ENCODE data around the gene OSTF1. TPM values are rescaled to one million over a fixed set of nuclear protein-coding genes. Genes with fewer than 3 reads are reported as not detected.

OSTF1 gene
- total RNA-seq, 1 donor from 2014 or later = 21.8 TPM

GRCh38 chr9:75047506-75047905, 40.8 kb upstream of the OSTF1 start:
- Mint-ChIP-seq H3K9me3 (ENCODE audit: unreplicated experiment) (no peaks in the 10 kb centered on the region), H3K27me3 (ENCODE audit: unreplicated experiment) (peaks cover 34% of the 10 kb centered on the region), H3K36me3 (ENCODE audit: unreplicated experiment) (no peaks in the 10 kb centered on the region), H3K4me3 (ENCODE audit: unreplicated experiment) (no peak overlapping the region), H3K4me1 (ENCODE audit: unreplicated experiment) (no peaks in the 10 kb centered on the region), H3K27ac (ENCODE audit: unreplicated experiment) (no peak overlapping the region)
- no peak for DNase-seq (ENCODE audit: extremely low spot score, unreplicated experiment)
- TF ChIP-seq, protein P1, sequence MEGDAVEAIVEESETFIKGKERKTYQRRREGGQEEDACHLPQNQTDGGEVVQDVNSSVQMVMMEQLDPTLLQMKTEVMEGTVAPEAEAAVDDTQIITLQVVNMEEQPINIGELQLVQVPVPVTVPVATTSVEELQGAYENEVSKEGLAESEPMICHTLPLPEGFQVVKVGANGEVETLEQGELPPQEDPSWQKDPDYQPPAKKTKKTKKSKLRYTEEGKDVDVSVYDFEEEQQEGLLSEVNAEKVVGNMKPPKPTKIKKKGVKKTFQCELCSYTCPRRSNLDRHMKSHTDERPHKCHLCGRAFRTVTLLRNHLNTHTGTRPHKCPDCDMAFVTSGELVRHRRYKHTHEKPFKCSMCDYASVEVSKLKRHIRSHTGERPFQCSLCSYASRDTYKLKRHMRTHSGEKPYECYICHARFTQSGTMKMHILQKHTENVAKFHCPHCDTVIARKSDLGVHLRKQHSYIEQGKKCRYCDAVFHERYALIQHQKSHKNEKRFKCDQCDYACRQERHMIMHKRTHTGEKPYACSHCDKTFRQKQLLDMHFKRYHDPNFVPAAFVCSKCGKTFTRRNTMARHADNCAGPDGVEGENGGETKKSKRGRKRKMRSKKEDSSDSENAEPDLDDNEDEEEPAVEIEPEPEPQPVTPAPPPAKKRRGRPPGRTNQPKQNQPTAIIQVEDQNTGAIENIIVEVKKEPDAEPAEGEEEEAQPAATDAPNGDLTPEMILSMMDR (IDR thresholded peaks at IDR 0.05) = no peak

GRCh38 chr9:75051285-75051684, 37.0 kb upstream of the OSTF1 start:
- no peaks in the 10 kb centered on the region for H3K4me1 Mint-ChIP-seq (ENCODE audit: unreplicated experiment)
- no peaks in the 10 kb centered on the region for H3K9me3 Mint-ChIP-seq (ENCODE audit: unreplicated experiment)
- H3K27me3 Mint-ChIP-seq (ENCODE audit: unreplicated experiment) = peaks cover 13% of the 10 kb centered on the region
- TF ChIP-seq, protein P1 (IDR thresholded peaks at IDR 0.05) = no peak
- H3K27ac Mint-ChIP-seq (ENCODE audit: unreplicated experiment) = no peak overlapping the region
- no peak for DNase-seq (ENCODE audit: extremely low spot score, unreplicated experiment)
- H3K36me3 Mint-ChIP-seq (ENCODE audit: unreplicated experiment) = no peaks in the 10 kb centered on the region
- no peak overlapping the region for H3K4me3 Mint-ChIP-seq (ENCODE audit: unreplicated experiment)

GRCh38 chr9:75053869-75054268, 34.4 kb upstream of the OSTF1 start:
- Mint-ChIP-seq H3K4me1 (ENCODE audit: unreplicated experiment) (no peaks in the 10 kb centered on the region), H3K27me3 (ENCODE audit: unreplicated experiment) (peaks cover 10% of the 10 kb centered on the region), H3K9me3 (ENCODE audit: unreplicated experiment) (no peaks in the 10 kb centered on the region), H3K27ac (ENCODE audit: unreplicated experiment) (no peak overlapping the region), H3K4me3 (ENCODE audit: unreplicated experiment) (no peak overlapping the region), H3K36me3 (ENCODE audit: unreplicated experiment) (no peaks in the 10 kb centered on the region)
- DNase-seq (ENCODE audit: extremely low spot score, unreplicated experiment) = no peak
- TF ChIP-seq, protein P1 (IDR thresholded peaks at IDR 0.05) = no peak

- Mint-ChIP-seq H3K36me3 (ENCODE audit: unreplicated experiment) (no peaks in the 10 kb centered on the region), H3K9me3 (ENCODE audit: unreplicated experiment) (no peaks in the 10 kb centered on the region), H3K27ac (ENCODE audit: unreplicated experiment) (no peak overlapping the region), H3K27me3 (ENCODE audit: unreplicated experiment) (peaks cover 10% of the 10 kb centered on the region), H3K4me3 (ENCODE audit: unreplicated experiment) (no peak overlapping the region), H3K4me1 (ENCODE audit: unreplicated experiment) (no peaks in the 10 kb centered on the region)
- TF ChIP-seq, protein P1 (IDR thresholded peaks at IDR 0.05) = no peak
- no peak for DNase-seq (ENCODE audit: extremely low spot score, unreplicated experiment)
These were observed 33.8 kb upstream of the OSTF1 start for GRCh38 chr9:75054368-75055001.

- Mint-ChIP-seq H3K9me3 (ENCODE audit: unreplicated experiment) (no peaks in the 10 kb centered on the region), H3K4me3 (ENCODE audit: unreplicated experiment) (no peak overlapping the region), H3K27ac (ENCODE audit: unreplicated experiment) (no peak overlapping the region), H3K27me3 (ENCODE audit: unreplicated experiment) (no peaks in the 10 kb centered on the region), H3K4me1 (ENCODE audit: unreplicated experiment) (peaks cover 9% of the 10 kb centered on the region), H3K36me3 (ENCODE audit: unreplicated experiment) (peaks cover 2% of the 10 kb centered on the region)
- TF ChIP-seq, protein P1 (IDR thresholded peaks at IDR 0.05) = no peak
- DNase-seq (ENCODE audit: extremely low spot score, unreplicated experiment) = no peak
These were observed 27.1 kb upstream of the OSTF1 start for GRCh38 chr9:75061169-75061568.

Data from osteocyte (in vitro differentiated cells).